B cell (primary cell): Measurements from ENCODE around the gene MRPL28. TPM values are rescaled to one million over a fixed set of nuclear protein-coding genes. Genes with fewer than 3 reads are reported as not detected.

Source experiments
- ATAC-seq: fragments of 200-7000 bp; cut with Tn5 transposase; one replicate; pipeline ENCODE4 v1.10.0; 2021; ENCODE audit warnings: low read depth, mild to moderate bottlenecking, moderate number of reproducible peaks, moderate library complexity
- CTCF ChIA-PET: fragments of 350-600 bp; sonication (Branson Sonifier 250); formaldehyde crosslinking; loops from one replicate; lab custom pipeline; 2021; ENCODE audit warnings: antibody characterized with exemption, inconsistent platforms; lab: Charles Lee
- POLR2A ChIA-PET: fragments of 350-600 bp; sonication (Branson Sonifier 250); formaldehyde crosslinking; loops from one replicate; lab custom pipeline; 2021; ENCODE audit warnings: antibody characterized with exemption; lab: Charles Lee
- DNase-seq: peaks from one replicate; pipeline ENCODE4 v3.0.0; 2013
- H2AFZ ChIP-seq: 2 replicates; pipeline ENCODE4 v1.6.1; 2012; ENCODE audit warnings: mild to moderate bottlenecking, low read depth, low read length; ENCODE audit not compliant: insufficient read depth, poor library complexity, severe bottlenecking
- H3K27ac ChIP-seq, 2 donors: 1 replicate in 1 of 2; 2 replicates in 1 of 2; pipeline ENCODE4 v1.5.1; 2012 to 2013; ENCODE audit warnings: low read length in 2 of 2, mild to moderate bottlenecking in 2 of 2, moderate library complexity in 1 of 2
- H3K27me3 ChIP-seq, 4 experiments: fragments of 200-600 bp in 1 of 4; sonication (generic) in 1 of 4; replicated peaks in 1 of 4; 1 replicate in 2 of 4; 2 replicates in 2 of 4; pipeline versions ENCODE4 v1.6.1 to v1.7.0; 2013 to 2016; ENCODE audit warnings: low read length in 3 of 4, mild to moderate bottlenecking in 2 of 4, mixed read lengths in 1 of 4, moderate library complexity in 1 of 4; ENCODE audit not compliant: insufficient read depth in 4 of 4, control insufficient read depth in 3 of 4; ENCODE audit errors: control extremely low read depth in 1 of 4
- H3K36me3 ChIP-seq, 2 experiments: replicated peaks in 1 of 2; 1 replicate in 1 of 2; 2 replicates in 1 of 2; pipeline versions ENCODE4 v1.6.1 to v1.7.1; 2013; ENCODE audit warnings: low read length in 1 of 2; ENCODE audit not compliant: insufficient read depth in 2 of 2, control insufficient read depth in 1 of 2; ENCODE audit errors: control extremely low read depth in 1 of 2, extremely low read depth in 1 of 2
- H3K4me1 ChIP-seq, 2 donors: fragments of 200-600 bp in 1 of 2; sonication (generic) in 1 of 2; 1 replicate in 1 of 2; 2 replicates in 1 of 2; pipeline versions ENCODE4 v1.5.1 to v1.6.1; 2013 to 2017; ENCODE audit warnings: low read length in 2 of 2; ENCODE audit not compliant: control insufficient read depth in 2 of 2, insufficient read depth in 2 of 2
- H3K4me2 ChIP-seq: replicated peaks from 2 replicates; pipeline ENCODE3; 2012; ENCODE audit warnings: mild to moderate bottlenecking, low read depth, low read length; ENCODE audit not compliant: poor library complexity, severe bottlenecking
- H3K4me3 ChIP-seq, 5 experiments: fragments of 200-600 bp in 1 of 5; sonication (generic) in 1 of 5; 1 replicate in 3 of 5; 2 replicates in 2 of 5; pipeline versions ENCODE4 v1.5.1 to v1.7.0; 2011 to 2016; ENCODE audit warnings: low read length in 4 of 5, mild to moderate bottlenecking in 4 of 5, low read depth in 2 of 5, control low read depth in 1 of 5, moderate library complexity in 1 of 5; ENCODE audit not compliant: insufficient read depth in 1 of 5; ENCODE audit errors: control extremely low read depth in 1 of 5, extremely low read depth in 1 of 5
- H3K79me2 ChIP-seq: fragments of 200-600 bp; sonication (generic); one replicate; pipeline ENCODE4 v1.6.0; 2016; ENCODE audit warnings: low read length; ENCODE audit not compliant: control insufficient read depth, insufficient read depth
- H3K9ac ChIP-seq: fragments of 200-600 bp; sonication (generic); 2 replicates; pipeline ENCODE4 v1.6.1; 2017; ENCODE audit warnings: mild to moderate bottlenecking, low read length, moderate library complexity
- H3K9me3 ChIP-seq, 3 donors: one replicate each; pipeline versions ENCODE4 v1.6.1 to v1.7.1; 2013; ENCODE audit warnings: low read length in 2 of 3; ENCODE audit not compliant: control insufficient read depth in 2 of 3, insufficient read depth in 1 of 3; ENCODE audit errors: control extremely low read depth in 1 of 3
- H4K20me1 ChIP-seq: 2 replicates; pipeline ENCODE4 v1.6.0; 2012; ENCODE audit warnings: mild to moderate bottlenecking, low read length; ENCODE audit not compliant: insufficient read depth, control insufficient read depth, poor library complexity, severe bottlenecking
- H3K27ac Mint-ChIP-seq: one replicate; pipeline ENCODE4 v1.8.0; 2021; ENCODE audit warnings: mixed read lengths
- H3K27me3 Mint-ChIP-seq: one replicate; pipeline ENCODE4 v1.8.0; 2021; ENCODE audit warnings: mixed read lengths
- H3K4me1 Mint-ChIP-seq: one replicate; pipeline ENCODE4 v1.8.0; 2021; ENCODE audit warnings: mixed read lengths
- H3K4me3 Mint-ChIP-seq: one replicate; pipeline ENCODE4 v1.8.0; 2021; ENCODE audit warnings: mixed read lengths
- H3K9me3 Mint-ChIP-seq: one replicate; pipeline ENCODE4 v1.8.0; 2022; ENCODE audit warnings: mixed read lengths; ENCODE audit not compliant: insufficient read depth
- EZH2 ChIP-seq: IDR thresholded peaks from 2 replicates; pipeline ENCODE4 v1.6.1; 2012; ENCODE audit warnings: borderline replicate concordance, low read depth, mild to moderate bottlenecking, moderate library complexity, low read length; ENCODE audit not compliant: insufficient read depth, poor library complexity, severe bottlenecking
- WGBS: methylation state at CpG from one replicate; pipeline ENCODE4 v1.1.5; 2013; ENCODE audit warnings: missing lambda C conversion rate; ENCODE audit not compliant: insufficient coverage; 5-methylcytosine and 5-hydroxymethylcytosine counted together
- intact Hi-C: fragments of 100-400 bp; cut with micrococcal nuclease; formaldehyde crosslinking; loops from one replicate; pipeline ENCODE4 v1.10.0; 2022
- polyA plus RNA-seq: library from polyadenylated mRNA; depleted of rRNA; stranded (reverse); fragments of >200 nt; gene quantifications from 2 replicates; pipeline ENCODE4 v1.2.3, GENCODE V29; 2012
- total RNA-seq, 2 donors: library from RNA; stranded (reverse); fragments of 120-200 nt in 1 of 2; gene quantifications; 1 replicate in 1 of 2; 2 replicates in 1 of 2; pipeline versions ENCODE4 v1.2.3 to v1.2.4, GENCODE V29; 2013 to 2022
- TF ChIP-seq, protein P1 (sequence below): fragments of 200-600 bp; IDR thresholded peaks from one replicate; pipeline ENCODE4 v1.8.0; 2022; ENCODE audit warnings: antibody characterized with exemption, mild to moderate bottlenecking

MRPL28 gene
- total and polyA plus RNA-seq, 2 donors (not counting 1 experiment from before 2014, with no cell fraction given) = 44.3 to 67.7 TPM

DNA sequence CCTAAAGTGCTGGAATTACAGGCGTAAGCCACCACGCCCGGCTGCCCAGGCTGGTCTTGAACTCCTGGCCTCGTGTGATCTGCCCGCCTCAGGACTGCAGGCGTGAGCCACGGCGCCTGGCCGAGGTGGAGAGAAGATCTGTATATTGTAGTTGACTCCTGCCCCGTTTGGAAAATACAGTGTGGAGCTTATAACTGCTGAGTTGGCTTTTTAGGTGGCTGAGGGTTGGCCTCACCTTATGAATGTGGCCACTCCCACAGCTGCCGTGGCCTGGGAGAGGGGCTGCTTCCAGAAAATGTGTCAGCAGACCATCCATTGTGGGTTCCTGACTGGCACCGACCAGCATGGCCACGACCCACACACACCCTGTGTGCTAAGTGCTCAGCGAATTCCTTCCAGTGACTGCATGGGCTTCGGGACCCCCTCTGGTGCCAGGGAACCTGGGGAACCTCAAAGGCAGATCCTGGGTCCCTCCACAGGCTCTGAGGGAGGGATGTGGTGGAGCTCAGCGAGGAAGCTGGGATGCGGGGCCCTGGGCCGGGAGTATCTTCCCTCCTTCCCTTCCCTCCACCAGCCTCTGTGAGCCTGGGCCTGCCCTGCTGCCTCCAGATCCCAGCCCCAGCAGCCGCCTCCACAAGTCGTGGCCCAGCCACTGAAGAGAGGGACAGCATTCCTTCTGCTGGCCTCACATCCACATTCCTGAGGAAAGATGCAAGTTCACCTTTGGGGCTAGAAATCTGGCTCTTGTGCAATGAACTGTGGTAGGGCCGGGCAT, 44.2 kb upstream of the MRPL28 start:
- ATAC-seq (no peak), DNase-seq (no peak)
- Mint-ChIP-seq H3K27ac (no peak overlapping the region), H3K4me3 (no peak overlapping the region), H3K9me3 (no peaks in the 10 kb centered on the region), H3K4me1 (no peaks in the 10 kb centered on the region), H3K27me3 (no peaks in the 10 kb centered on the region)
- H2AFZ ChIP-seq = no peak overlapping the region
- no peaks in the 10 kb centered on the region for H3K79me2 ChIP-seq
- H3K36me3 ChIP-seq = no peaks in the 10 kb centered on the region
- ChIA-PET POLR2A (no interaction called here), CTCF (no interaction called here)
- no peak overlapping the region for H3K4me2 ChIP-seq
- H3K4me1 ChIP-seq = no peaks in the 10 kb centered on the region
- no peak overlapping the region for H3K27ac ChIP-seq
- H3K4me3 ChIP-seq = no peak overlapping the region
- TF ChIP-seq, protein P1, sequence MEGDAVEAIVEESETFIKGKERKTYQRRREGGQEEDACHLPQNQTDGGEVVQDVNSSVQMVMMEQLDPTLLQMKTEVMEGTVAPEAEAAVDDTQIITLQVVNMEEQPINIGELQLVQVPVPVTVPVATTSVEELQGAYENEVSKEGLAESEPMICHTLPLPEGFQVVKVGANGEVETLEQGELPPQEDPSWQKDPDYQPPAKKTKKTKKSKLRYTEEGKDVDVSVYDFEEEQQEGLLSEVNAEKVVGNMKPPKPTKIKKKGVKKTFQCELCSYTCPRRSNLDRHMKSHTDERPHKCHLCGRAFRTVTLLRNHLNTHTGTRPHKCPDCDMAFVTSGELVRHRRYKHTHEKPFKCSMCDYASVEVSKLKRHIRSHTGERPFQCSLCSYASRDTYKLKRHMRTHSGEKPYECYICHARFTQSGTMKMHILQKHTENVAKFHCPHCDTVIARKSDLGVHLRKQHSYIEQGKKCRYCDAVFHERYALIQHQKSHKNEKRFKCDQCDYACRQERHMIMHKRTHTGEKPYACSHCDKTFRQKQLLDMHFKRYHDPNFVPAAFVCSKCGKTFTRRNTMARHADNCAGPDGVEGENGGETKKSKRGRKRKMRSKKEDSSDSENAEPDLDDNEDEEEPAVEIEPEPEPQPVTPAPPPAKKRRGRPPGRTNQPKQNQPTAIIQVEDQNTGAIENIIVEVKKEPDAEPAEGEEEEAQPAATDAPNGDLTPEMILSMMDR = no peak
- no peak for TF ChIP-seq EZH2
- H3K9me3 ChIP-seq = no peaks in the 10 kb centered on the region
- H3K27me3 ChIP-seq = no peaks in the 10 kb centered on the region
- WGBS = 93% methylated on average over 19 of the region's 21 CpGs
- intact Hi-C loops = no loop called here
- no peak overlapping the region for H3K9ac ChIP-seq
- no peaks in the 10 kb centered on the region for H4K20me1 ChIP-seq

DNA sequence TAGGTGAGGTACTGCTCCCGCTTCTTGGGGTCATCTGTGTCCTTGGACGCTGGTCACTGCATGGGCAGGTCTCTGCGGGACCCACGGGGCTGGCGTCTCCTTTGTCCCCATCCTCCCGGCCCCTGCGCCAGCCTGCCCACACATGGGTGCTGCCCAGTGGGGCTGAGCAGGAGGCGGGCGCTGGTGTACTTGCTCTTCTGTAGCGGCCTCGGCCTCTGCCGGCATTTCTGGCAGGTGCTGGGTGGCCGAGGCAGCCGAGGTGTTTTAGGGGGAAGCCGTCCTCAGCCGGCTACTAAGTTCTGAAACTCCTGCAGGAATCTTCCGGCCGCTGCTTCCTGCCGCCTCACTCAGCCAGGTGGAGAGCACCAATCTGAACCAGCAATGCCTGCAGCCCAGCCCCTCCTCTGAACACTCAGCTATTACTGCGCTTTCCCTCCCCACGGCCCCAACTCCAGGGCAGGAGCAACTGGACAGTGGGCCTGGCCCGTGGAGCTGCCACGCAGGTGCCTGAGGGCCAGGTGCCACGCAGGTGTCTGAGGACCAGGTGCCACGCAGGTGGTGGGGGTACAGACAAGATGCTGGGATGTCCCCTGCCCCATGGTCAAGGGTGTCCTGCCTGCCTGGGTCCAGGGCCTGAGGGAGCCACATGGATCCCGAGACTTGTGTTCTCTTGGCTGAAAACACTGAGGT, 41.4 kb upstream of the MRPL28 start:
- DNase-seq (no peak), ATAC-seq (no peak)
- Histone ChIP-seq H2AFZ (no peak overlapping the region), H3K36me3 (no peaks in the 10 kb centered on the region), H3K4me1 (no peaks in the 10 kb centered on the region), H3K27me3 (no peaks in the 10 kb centered on the region), H3K4me2 (no peak overlapping the region), H3K4me3 (no peak overlapping the region), H3K9ac (no peak overlapping the region), H3K79me2 (no peaks in the 10 kb centered on the region), H3K27ac (no peak overlapping the region), H3K9me3 (no peaks in the 10 kb centered on the region), H4K20me1 (no peaks in the 10 kb centered on the region)
- Mint-ChIP-seq H3K27ac (no peak overlapping the region), H3K9me3 (no peaks in the 10 kb centered on the region), H3K27me3 (no peaks in the 10 kb centered on the region), H3K4me1 (no peaks in the 10 kb centered on the region), H3K4me3 (no peak overlapping the region)
- WGBS = 96% methylated on average over 26 of the region's 26 CpGs
- ChIA-PET CTCF (interaction anchor here (1.2 kb wide), 1 partner anchor 10 kb away, joined by 3 read pairs; no protein-coding TSS in a partner anchor), POLR2A (no interaction called here)
- intact Hi-C loops = no loop called here
- TF ChIP-seq, protein P1 = no peak
- TF ChIP-seq EZH2 = no peak
